ENCODE data around the gene FHAD1.
"Not testable (repeated sequence)": the region's sequence is repeated elsewhere in the genome, so short reads cannot be mapped to it uniquely, and the experiment has no call there.

Gene FHAD1

DNA sequence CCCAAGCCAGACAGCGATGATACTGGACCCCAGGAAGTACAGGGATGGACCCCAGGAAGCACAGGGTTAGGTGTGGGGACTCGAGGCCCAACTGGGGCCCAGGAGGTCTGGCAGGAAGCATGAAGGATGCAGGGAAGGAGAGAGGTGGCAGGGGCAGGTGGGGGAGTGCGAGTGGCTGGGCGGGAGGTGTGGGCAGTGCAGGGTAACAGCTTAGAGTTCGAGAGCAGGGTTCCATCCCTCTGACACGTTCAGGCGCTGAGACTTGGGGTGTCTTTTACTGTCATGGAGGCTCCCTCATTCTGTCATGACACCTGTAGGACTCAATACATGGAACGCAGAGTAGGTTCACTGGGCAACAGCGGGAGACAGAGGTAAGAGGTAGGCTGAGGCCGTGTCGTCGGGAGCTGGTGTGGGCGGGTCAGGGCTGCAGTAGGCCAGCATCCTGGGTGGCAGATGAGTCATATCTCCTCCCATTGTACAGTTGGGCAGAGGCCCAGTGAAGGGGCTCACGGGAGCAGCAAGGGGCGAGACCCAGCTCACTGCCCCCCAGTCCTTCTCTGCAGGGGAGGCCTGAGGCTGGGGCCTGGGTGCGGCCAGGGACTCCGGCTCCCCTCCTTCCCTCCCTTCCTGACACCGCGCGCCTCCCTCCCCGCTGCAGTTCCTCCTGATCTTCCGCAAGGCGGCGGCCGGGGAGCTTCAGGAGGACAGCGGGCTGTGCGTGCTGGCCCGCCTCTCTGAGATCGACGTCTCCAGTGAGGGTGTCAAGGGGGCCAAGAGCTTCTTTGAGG lies 179.7 kb downstream of the FHAD1 start:
- ChIA-PET POLR2A (no interaction called here), CTCF (interaction anchor here (1.5 to 10.4 kb wide), 2 partner anchors 9 to 103 kb away, joined by 3 to 151 read pairs; no protein-coding TSS in a partner anchor)
- DNase-seq (ENCODE audit: extremely low spot score): no peak
- TF ChIP-seq, protein P1, sequence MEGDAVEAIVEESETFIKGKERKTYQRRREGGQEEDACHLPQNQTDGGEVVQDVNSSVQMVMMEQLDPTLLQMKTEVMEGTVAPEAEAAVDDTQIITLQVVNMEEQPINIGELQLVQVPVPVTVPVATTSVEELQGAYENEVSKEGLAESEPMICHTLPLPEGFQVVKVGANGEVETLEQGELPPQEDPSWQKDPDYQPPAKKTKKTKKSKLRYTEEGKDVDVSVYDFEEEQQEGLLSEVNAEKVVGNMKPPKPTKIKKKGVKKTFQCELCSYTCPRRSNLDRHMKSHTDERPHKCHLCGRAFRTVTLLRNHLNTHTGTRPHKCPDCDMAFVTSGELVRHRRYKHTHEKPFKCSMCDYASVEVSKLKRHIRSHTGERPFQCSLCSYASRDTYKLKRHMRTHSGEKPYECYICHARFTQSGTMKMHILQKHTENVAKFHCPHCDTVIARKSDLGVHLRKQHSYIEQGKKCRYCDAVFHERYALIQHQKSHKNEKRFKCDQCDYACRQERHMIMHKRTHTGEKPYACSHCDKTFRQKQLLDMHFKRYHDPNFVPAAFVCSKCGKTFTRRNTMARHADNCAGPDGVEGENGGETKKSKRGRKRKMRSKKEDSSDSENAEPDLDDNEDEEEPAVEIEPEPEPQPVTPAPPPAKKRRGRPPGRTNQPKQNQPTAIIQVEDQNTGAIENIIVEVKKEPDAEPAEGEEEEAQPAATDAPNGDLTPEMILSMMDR (IDR thresholded peaks at IDR 0.05; ENCODE audit: control extremely low read depth, extremely low read depth, low read depth, missing control alignments): no peak

DNA sequence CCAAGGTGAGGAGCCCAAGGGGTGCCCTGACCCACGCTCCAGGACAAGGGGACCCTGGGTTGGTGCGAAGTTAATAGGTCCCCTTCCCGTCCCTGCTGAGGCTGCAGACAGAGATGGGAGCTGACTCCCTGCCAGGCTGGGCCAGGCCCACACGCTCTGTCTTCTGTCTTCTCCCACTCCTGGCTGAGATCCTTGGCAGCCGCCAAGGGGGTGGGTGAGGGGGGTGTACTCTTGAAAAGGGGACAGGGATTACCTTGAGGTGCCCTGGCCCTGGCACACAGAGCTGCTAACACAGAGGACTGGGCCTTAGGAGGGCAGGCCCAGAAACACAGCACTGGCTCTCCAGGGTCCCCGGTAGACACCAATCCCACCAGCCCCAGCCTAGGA lies 180.2 kb downstream of the FHAD1 start:
- CTCF ChIA-PET: interaction anchor here (10.4 kb wide), 1 partner anchor 104 kb away, joined by 151 read pairs; no protein-coding TSS in a partner anchor
- DNase-seq (ENCODE audit: extremely low spot score): no peak
- POLR2A ChIA-PET: no interaction called here
- TF ChIP-seq, protein P1 (IDR thresholded peaks at IDR 0.05; ENCODE audit: control extremely low read depth, extremely low read depth, low read depth, missing control alignments): no peak

DNA sequence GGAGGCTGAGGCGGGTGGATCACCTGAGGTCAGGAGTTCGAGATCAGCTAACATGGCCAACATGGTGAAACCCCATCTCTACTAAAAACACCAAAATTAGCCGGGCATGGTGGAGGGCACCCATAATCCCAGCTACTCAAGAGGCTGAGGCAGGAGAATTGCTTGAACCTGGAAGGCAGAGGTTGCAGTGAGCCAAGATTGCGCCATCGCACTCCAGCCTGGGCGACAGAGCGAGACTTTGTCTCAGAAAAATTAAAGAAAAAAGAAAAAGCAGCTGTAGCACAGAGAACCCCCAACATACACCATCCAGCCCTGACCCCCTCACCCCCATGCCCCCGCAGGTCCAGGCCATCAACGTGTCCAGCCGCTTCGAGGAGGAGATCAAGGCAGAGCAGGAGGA lies 181.2 kb downstream of the FHAD1 start:
- DNase-seq (ENCODE audit: extremely low spot score); POLR2A ChIA-PET: not testable (repeated sequence)
- CTCF ChIA-PET: interaction anchor here (1.0 to 10.4 kb wide), 2 partner anchors 14 to 104 kb away, joined by 3 to 151 read pairs; no protein-coding TSS in a partner anchor

DNA sequence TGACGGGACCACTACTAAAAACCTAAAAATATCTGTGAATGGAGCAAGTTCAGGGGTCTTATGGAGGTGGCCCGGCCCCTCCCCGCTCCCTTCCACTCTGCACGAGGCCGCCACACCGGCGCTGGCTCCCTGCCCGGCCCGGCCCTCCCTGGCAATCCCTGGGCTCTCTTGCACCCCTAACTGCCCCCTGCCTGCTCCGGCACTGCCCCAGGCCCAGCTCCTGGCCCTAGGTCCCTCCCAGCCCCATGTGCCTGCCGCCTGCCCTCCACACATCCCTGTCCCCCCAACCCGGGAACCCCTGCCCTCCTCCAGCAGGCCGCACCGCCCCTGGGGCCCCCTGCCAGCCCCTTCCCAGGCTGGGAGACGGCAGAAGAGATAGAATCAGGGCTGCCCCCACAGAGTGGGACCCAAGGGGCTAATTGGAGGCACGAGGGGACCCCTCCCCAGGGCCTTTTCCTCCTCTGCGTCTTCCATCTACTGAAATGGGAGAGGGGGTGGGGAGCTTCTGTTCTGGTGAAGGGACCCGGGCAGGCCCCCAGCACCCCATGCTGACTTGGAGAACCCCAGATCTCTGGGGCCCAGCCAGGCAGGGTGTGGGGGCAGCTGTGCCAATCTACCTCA lies 181.9 kb downstream of the FHAD1 start:
- DNase-seq (ENCODE audit: extremely low spot score): no peak
- ChIA-PET POLR2A (no interaction called here), CTCF (interaction anchor here (1.0 to 10.4 kb wide), 3 partner anchors 10 to 105 kb away, joined by 3 to 151 read pairs (median 50); no protein-coding TSS in a partner anchor)
- TF ChIP-seq, protein P1 (IDR thresholded peaks at IDR 0.05; ENCODE audit: control extremely low read depth, extremely low read depth, low read depth, missing control alignments): no peak

DNA sequence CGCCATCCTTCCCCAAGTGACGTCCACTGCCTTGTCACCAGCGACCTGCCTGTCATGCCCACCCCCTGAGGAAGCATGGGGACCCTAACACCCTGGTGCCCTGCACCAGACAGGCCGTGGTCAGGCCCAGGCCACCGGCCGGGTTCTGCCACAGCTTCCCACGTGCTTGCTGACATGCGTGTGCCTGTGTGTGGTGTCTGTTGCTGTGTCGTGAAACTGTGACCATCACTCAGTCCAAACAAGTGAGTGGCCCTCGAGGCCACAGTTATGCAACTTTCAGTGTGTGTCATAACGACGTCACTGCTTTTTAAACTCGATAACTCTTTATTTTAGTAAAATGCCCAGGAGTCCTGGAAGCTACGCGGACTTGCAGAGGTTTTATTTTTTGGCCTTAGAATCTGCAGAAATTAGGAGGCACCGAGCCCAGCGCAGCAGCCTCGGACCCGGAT lies 182.7 kb downstream of the FHAD1 start:
- ChIA-PET POLR2A (no interaction called here), CTCF (interaction anchor here (1.6 to 10.4 kb wide), 4 partner anchors 10 to 106 kb away, joined by 4 to 151 read pairs (median 32); no protein-coding TSS in a partner anchor)
- DNase-seq (ENCODE audit: extremely low spot score): no peak
- TF ChIP-seq, protein P1 (IDR thresholded peaks at IDR 0.05; ENCODE audit: control extremely low read depth, extremely low read depth, low read depth, missing control alignments): no peak

DNA sequence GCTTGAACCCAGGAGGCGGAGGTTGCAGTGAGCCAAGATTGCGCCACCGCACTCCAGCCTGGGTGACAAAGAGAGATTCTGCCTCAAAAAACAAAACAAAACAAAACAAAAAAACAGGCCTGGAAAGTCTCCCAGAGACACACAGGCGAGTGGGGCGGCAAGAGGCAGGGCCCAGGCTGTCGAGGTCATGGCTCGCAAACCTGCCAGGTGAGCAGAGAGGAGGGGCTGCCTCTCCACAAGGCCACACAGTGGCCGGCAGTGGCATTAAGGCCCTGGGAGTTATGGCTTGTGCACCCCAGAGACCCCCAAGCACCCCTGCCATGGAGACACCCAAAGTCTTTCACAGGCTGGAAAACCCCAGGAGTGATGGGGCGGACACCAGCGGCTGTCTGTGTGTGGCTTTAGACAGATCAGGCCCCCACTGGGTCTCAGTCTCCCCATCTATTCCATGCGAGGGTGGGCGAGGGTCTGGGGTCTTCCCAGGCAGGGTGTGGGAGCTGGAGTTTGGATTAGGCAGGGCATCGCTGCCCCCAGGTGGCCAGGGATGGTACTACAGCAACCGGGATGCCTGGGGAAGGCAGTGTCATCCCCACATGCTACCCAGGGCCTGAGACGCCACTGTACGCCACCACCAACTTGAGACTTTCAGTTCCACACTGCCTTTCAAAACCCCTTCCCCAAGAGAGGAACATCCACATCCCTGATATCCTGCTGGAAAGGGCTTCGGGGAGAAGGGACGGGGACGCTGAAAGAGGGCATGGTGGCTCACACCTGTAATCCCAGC lies 184.0 kb downstream of the FHAD1 start:
- DNase-seq (ENCODE audit: extremely low spot score): peak; percentile 89
- ChIA-PET CTCF (interaction anchor here (0.6 to 10.4 kb wide), 29 partner anchors 10 to 304 kb away, joined by 3 to 151 read pairs (median 4); partner anchors contain the start of gene CELA2B), POLR2A (no interaction called here)
- TF ChIP-seq, protein P1 (IDR thresholded peaks at IDR 0.05; ENCODE audit: control extremely low read depth, extremely low read depth, low read depth, missing control alignments): peak; percentile 94

Data from GM10248 (cell line).